GM04504 (cell line): ENCODE data around the gene CNTN3.

Experiments
- DNase-seq: peaks from one replicate; pipeline ENCODE4 v3.0.0-alpha.2; 2012; ENCODE audit warnings: low read depth

The CNTN3 gene

GRCh38 chr3:74611206-74611605 lies 3.3 kb downstream of the CNTN3 start:
- DNase-seq = no peak

GRCh38 chr3:74607803-74608202 lies 6.7 kb downstream of the CNTN3 start:
- DNase-seq = no peak

- no peak for DNase-seq
These were observed 7.5 kb downstream of the CNTN3 start for GRCh38 chr3:74606996-74607395.

- DNase-seq = no peak
These were observed 9.0 kb downstream of the CNTN3 start for GRCh38 chr3:74605437-74605836.

- no peak for DNase-seq
These were observed 11.2 kb downstream of the CNTN3 start for GRCh38 chr3:74603292-74603691.

GRCh38 chr3:74602471-74602870 lies 12.0 kb downstream of the CNTN3 start:
- DNase-seq = no peak

GRCh38 chr3:74601793-74602192 lies 12.7 kb downstream of the CNTN3 start:
- DNase-seq = no peak

GRCh38 chr3:74599564-74599963 lies 14.9 kb downstream of the CNTN3 start:
- DNase-seq = no peak

GRCh38 chr3:74593152-74593551 lies 21.3 kb downstream of the CNTN3 start:
- DNase-seq = no peak

GRCh38 chr3:74592359-74592758 lies 22.1 kb downstream of the CNTN3 start:
- DNase-seq = no peak

- DNase-seq = no peak
These were observed 22.5 kb downstream of the CNTN3 start for GRCh38 chr3:74591946-74592345.

- DNase-seq = no peak
These were observed 23.1 kb downstream of the CNTN3 start for GRCh38 chr3:74591342-74591741.

- DNase-seq = no peak
These were observed 23.7 kb downstream of the CNTN3 start for GRCh38 chr3:74590620-74591262.

- DNase-seq = no peak
These were observed 29.7 kb downstream of the CNTN3 start for GRCh38 chr3:74584782-74585181.

GRCh38 chr3:74582982-74583381 lies 31.5 kb downstream of the CNTN3 start:
- no peak for DNase-seq

GRCh38 chr3:74575857-74576256 lies 38.6 kb downstream of the CNTN3 start:
- DNase-seq = no peak

GRCh38 chr3:74571118-74571517 lies 43.3 kb downstream of the CNTN3 start:
- no peak for DNase-seq
